ENCODE measurements around the gene PGAP1.
"Not testable (repeated sequence)": the region's sequence is repeated elsewhere in the genome, so short reads cannot be mapped to it uniquely, and the experiment has no call there.

PGAP1 gene

DNA sequence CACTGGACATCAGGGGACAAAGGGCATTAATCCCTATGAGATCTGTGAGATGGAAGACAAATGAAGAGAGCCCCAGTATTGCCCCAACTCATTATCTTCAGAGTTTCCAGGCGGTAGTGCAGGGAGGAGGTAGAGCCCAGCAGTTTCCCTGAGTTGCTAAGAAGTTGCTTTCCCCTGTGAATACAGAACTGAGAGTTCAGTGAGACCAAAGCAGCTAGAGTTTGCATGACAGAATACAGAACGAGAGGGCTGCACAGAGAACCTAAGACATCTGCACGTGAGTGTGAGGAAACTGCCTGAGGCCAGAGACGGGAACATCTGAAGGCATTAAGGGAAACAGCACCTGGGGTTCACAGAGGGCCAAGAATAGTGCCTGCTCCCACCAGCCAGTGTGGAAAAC, 18.1 kb upstream of the PGAP1 start:
- no peak for DNase-seq (ENCODE audit: low read depth)

DNA sequence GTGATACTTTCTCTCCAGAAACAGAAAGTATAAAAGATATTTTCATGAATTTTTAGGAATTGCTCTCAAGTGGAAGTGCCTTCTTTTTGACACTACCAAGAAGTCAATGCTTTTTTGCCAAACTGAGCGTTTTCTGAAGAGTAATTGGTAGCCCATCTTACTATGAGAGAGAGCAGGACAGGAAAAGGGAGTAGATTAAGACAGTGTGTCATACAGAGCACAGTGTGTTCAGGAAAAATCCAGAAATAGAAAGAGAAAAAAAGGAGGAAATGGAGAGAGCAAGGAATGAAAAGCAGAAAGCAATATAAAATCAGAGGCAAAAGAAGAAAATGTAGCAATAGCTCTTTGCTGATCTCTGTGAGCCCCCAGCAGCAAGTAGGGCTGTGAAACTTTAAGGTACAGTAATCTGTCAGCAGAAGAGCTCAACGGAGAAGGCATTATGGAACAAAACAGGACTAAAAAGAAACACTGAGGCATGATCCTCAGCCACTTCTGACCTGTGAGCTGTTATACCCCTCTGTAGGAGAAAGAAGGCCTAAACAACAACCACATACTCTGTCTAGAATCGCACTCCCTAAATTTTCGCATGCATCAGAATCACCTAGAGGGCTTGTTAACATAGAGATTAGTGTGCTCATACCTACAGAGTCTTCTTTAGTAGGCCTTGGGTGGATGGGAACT, 15.0 kb upstream of the PGAP1 start:
- no peak for DNase-seq (ENCODE audit: low read depth)

GRCh38 chr2:196939371-196939770, 12.9 kb upstream of the PGAP1 start:
- no peak for DNase-seq (ENCODE audit: low read depth)

GRCh38 chr2:196935432-196935831, 8.9 kb upstream of the PGAP1 start:
- DNase-seq (ENCODE audit: low read depth), result no peak

DNA sequence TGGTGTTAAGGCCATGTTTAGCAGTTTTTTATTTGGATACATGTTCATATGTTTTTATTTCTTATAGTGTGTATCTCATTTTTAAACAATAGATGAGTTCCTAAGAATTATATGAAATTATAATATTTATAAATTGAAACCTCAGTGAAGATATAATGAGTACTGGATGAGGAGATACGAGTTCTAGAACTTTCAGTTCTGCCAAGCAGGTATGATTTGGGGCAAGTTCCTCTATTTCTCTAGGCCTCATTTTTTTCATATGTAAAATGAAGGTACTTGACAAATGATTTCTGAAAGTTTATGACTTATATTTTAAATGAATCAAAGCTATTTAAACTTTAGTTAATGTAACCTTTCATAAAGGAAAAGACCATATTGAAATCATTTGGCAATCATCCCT, 8.2 kb upstream of the PGAP1 start:
- no peak for DNase-seq (ENCODE audit: low read depth)

- DNase-seq (ENCODE audit: low read depth), result no peak
Measured at GRCh38 chr2:196931555-196931954, 5.0 kb upstream of the PGAP1 start.

DNA sequence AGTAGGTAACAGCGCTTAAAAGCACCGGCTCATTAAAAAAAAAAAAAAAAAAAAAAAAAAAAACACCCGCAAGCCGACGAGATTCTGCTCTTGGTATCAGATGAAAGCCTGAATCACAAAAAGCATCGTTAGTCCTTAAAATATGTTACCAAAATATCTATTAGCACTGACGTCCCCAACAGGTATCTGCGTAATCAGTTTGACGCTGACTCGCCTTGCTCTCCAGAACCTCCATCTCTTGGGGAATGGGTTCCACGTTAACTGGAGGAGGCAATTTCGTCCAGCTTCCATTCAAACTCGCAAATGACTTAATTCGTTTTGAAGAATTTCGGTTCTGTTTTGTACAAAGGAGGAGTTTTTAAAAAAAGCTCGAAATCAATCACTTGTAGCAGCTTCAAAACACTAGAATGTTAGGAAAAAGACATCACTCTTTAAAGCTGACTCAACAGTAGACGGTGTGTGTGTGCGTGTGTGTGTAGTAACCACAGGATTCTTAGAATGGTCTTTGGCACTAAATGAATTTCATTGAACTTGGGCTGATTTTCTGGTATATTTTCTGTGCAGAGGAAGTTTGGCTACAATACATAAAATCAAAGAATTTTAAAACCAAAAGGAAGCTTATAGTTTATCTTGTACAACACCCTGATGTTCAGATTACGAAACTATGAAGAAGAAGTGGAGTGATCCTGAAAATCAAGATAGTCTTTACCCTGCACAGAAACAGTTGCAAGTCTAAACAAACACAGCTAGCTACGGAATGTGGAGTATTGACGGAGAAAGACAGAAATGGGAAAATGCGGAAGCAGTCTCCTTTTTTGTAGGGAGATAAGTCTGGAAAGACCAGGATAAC, 1.1 kb upstream of the PGAP1 start:
- DNase-seq (ENCODE audit: low read depth), result peak; percentile 38

DNA sequence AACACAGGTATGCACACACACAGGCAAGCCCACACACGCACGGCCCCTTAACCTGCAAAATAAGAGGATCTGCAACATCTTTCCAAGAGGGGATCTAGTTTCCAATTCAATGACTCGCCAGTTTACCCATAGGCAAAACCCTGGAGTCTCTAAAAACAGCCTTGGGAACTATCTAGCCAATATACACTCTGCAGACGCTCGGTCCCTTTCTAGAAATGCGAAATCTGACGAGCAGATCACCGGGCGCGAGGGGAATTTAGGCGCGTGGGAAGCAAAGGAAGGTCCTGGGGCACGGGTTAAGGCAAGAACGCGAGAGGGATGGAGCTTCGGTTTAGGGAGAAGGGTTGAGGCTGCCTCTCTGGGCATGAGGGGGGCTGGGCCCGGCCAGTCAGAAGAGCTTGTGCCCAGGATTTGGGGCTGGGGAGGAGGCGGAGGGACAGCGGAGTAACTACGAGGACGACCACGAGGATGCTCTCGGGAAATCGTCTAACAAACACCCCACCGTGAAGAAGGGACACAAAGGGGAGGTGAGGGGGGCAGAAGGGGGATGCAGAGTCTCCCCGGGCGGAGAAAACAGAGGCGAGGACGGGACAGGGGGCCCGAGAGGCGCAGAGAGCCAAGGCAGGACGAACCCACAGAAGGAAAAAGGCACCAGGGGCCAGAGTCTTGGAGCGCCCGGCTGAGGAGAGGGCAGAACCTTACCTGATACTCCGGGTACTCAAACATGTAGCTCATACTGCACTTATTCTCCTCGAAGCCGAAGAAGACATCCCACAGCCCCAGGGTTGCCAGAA, 542 bp downstream of the PGAP1 start:
- no peak for DNase-seq (ENCODE audit: low read depth)

DNA sequence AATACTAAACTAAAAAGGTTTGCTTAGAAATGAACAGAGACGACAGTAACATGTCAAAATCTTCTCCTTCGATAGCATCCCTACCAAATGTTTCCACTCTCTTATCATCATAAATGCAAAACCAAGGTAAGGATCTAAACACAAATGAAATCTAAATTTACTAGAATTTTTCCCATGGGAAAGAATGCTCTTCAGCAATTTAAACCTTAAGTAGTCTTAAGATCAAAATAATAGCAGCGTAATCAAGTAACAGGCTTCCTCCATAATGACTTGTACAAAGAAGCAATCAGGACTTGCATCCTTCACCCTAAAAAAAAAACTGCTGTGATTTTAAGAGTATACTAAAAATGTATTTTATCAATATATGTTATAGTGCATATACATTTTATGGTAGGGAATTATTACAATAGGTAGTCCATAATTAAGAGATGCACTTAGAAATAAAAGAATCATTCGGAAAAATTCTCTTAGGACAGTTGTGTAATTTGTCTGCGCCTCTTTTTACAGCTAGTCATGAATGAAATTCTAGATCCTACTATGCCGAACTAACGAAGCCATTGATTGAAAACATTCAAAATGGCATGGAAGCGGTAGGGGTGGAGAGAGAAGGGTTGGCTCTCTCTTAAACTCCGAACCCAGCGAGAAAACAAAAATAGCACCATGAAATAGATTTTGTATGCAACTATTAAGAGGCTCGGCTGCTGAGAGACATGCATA, 1.3 kb downstream of the PGAP1 start:
- DNase-seq (ENCODE audit: low read depth), result no peak

DNA sequence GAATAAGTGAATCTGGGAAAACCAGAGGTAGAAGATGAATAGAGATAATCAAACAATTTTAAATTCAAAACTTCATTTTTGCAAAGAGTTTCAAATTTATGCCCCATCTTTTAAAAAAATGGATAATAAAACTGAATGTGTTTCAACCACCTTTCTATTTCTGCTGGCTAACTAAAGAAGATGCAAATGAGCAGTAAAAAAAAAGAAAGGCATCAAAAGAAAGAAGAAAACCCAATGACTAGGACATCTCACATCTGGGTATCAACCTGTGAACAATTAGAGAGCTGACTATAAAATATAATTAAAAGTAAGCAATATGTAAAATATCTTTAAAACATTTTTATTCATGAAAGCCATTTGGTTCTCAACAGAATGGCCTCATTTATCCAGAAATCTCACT, 2.5 kb downstream of the PGAP1 start:
- no peak for DNase-seq (ENCODE audit: low read depth)

DNA sequence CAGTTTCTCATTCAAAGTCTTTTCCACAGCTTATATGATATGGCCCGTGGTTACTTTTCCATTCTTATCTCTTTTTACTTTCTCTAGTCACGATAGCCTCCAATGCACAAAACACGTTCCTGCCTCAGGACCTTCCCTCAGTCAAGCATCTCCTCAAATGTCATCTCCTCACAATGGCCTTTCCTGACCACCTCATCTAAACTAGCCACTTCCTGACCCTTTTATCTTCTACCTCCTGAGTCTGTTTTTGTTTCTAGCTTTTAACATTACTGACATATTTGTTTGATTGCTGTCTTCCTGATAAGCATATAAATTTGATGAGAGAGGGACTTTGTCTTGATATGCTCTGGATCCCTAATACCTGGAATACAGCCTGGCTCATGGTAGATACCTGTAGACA, 7.6 kb downstream of the PGAP1 start:
- DNase-seq (ENCODE audit: low read depth), result no peak

DNA sequence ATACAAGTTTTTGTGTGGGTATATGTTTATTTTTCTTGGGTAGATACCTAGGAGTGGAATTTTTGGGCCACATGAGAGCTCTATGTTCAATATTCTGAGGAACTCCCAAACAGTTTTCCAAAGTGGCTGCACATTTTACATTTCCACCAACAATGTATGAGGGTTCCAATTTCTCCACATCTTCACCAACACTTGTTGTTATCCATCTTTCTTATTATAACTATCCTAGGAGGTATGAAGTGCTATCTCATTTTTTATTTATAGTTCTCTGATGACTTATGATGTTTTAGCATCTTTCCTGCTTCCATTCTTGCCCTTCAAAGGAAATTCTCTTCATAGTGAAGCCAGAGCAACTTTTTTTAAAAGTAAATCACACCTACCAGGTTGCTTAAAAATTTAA, 8.7 kb downstream of the PGAP1 start:
- no peak for DNase-seq (ENCODE audit: low read depth)

- no peak for DNase-seq (ENCODE audit: low read depth)
Measured at GRCh38 chr2:196915507-196916189, 10.9 kb downstream of the PGAP1 start.

GRCh38 chr2:196914867-196915460, 11.5 kb downstream of the PGAP1 start:
- peak; percentile 16 for DNase-seq (ENCODE audit: low read depth)

- DNase-seq (ENCODE audit: low read depth), result no peak
Measured at GRCh38 chr2:196913691-196914090, 12.8 kb downstream of the PGAP1 start.

DNA sequence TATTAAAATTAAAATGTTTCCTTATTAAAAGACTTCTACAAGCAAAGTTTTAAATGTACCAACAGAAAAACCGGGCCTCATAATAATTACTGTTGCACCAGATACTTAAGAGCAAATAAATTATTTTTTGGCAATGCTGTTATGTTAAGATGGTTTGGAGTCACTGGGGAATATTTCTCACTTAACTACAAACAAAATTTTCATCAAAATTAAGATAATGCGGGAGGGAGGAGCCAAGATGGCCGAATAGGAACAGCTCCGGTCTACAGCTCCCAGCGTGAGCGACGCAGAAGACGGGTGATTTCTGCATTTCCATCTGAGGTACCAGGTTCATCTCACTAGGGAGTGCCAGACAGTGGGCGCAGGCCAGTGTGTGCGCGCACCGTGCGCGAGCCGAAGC, 21.1 kb downstream of the PGAP1 start:
- DNase-seq (ENCODE audit: low read depth), result not testable (repeated sequence)

- DNase-seq (ENCODE audit: low read depth), result no peak
Measured at GRCh38 chr2:196902828-196903227, 23.7 kb downstream of the PGAP1 start.

DNA sequence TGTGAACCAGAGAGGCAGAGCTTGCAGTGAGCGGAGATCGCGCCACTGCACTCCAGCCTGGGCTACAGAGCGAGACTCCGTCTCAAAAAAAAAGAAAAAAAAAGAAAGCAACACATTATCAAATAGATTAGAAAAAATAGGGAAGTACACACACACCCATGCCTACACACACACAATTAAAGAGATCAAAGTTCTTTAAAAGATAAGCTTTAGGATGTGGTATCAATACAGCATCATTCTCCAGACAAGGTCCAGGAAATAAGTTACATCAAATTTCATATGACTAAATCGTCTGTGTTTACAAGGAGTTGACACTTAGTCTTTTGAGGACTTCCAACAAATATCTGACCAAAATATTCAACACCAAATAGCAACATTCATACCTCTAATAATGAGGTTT, 25.7 kb downstream of the PGAP1 start:
- DNase-seq (ENCODE audit: low read depth), result no peak

DNA sequence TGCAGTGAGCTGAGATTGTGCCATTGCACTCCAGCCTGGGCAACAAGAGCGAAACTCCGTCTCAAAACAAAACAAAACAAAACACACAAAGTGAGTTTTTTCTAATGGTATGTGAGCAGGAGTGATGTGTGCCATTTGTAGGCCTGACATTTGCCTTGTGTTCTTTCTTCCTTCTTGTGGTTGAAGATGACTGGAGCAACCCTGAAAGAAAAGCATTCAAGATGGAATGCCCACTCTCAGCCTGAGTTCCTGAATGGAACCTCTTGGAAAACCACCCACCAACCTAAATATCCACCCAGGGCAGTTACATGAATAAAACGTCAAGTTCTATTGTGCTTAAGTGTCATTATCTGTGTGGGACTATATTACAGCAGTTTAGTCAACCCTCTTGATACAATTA, 26.5 kb downstream of the PGAP1 start:
- no peak for DNase-seq (ENCODE audit: low read depth)

- DNase-seq (ENCODE audit: low read depth), result no peak
Measured at GRCh38 chr2:196891136-196891535, 35.4 kb downstream of the PGAP1 start.

- DNase-seq (ENCODE audit: low read depth), result no peak
Measured at GRCh38 chr2:196887431-196887830, 39.1 kb downstream of the PGAP1 start.

Measured in activated T-cell treated with anti-CD3 and anti-CD28 coated beads for 24 hours (primary cell).